Stimulated activated naive CD8-positive, alpha-beta T cell treated with anti-CD3 and anti-CD28 coated beads, Interleukin-15, Interleukin-2, amounts not matched to agents 100 U/mL and 50 U/mL, for 24 hours (primary cell): ENCODE results near the gene PRXL2A.

Source experiments
- ATAC-seq: fragments of 150-1000 bp; cut with Tn5 transposase; one replicate; pipeline ENCODE4 v1.10.0; 2021
- DNase-seq: peaks from one replicate; pipeline ENCODE4 v3.0.0; 2021

The PRXL2A gene

GRCh38 chr10:80461208-80462183 is 53.1 kb downstream of the PRXL2A start:
- ATAC-seq (no peak), DNase-seq (no peak)

- ATAC-seq (no peak), DNase-seq (no peak)
Measured at GRCh38 chr10:80462299-80462980, 54.1 kb downstream of the PRXL2A start.

GRCh38 chr10:80462981-80463741 is 54.8 kb downstream of the PRXL2A start:
- DNase-seq (no peak), ATAC-seq (peak; percentile 42)

- DNase-seq: no peak
- no peak for ATAC-seq
Measured at GRCh38 chr10:80463868-80464267, 55.5 kb downstream of the PRXL2A start.

GRCh38 chr10:80464557-80465450 is 56.5 kb downstream of the PRXL2A start:
- no peak for ATAC-seq
- no peak for DNase-seq

- DNase-seq: no peak
Measured at GRCh38 chr10:80465451-80465835, 57.1 kb downstream of the PRXL2A start.

GRCh38 chr10:80465839-80466590 is 57.7 kb downstream of the PRXL2A start:
- DNase-seq (no peak), ATAC-seq (peak; percentile 55)

More at GRCh38 chr10:80465451-80465835, 57.1 kb downstream of the PRXL2A start:
- ATAC-seq: no peak

- ATAC-seq: no peak
- no peak for DNase-seq
Measured at GRCh38 chr10:80466724-80467326, 58.5 kb downstream of the PRXL2A start.

- ATAC-seq: peak; percentile 60
- peak; percentile 84 for DNase-seq
Measured at GRCh38 chr10:80468002-80468401, 59.7 kb downstream of the PRXL2A start.

- DNase-seq (no peak), ATAC-seq (no peak)
Measured at GRCh38 chr10:80468806-80469421, 60.6 kb downstream of the PRXL2A start.

GRCh38 chr10:80470266-80470665 is 61.9 kb downstream of the PRXL2A start:
- ATAC-seq (no peak), DNase-seq (no peak)

GRCh38 chr10:80471001-80471400 is 62.6 kb downstream of the PRXL2A start:
- DNase-seq (no peak), ATAC-seq (peak; percentile 12)

GRCh38 chr10:80471715-80472233 is 63.4 kb downstream of the PRXL2A start:
- ATAC-seq: peak; percentile 44
- peak; percentile 57 for DNase-seq

- ATAC-seq: peak; percentile 75
- no peak for DNase-seq
Measured at GRCh38 chr10:80472234-80473095, 64.1 kb downstream of the PRXL2A start.

- DNase-seq (no peak), ATAC-seq (peak; percentile 11)
Measured at GRCh38 chr10:80473096-80473657, 64.8 kb downstream of the PRXL2A start.

GRCh38 chr10:80473692-80474596 is 65.6 kb downstream of the PRXL2A start:
- DNase-seq: no peak
- no peak for ATAC-seq

GRCh38 chr10:80474597-80474910 is 66.2 kb downstream of the PRXL2A start:
- DNase-seq (no peak), ATAC-seq (no peak)
